SIG-M5 treated with dmso at 0.1 percent for 504 hours (cell line): ENCODE measurements around the gene MAN2B2.
A peak's percentile ranks its signal among the peaks of the same experiment; 100 is the strongest.

Source experiments
- DNase-seq: peaks from one replicate; lab custom pipeline; 2025; ENCODE audit not compliant: unreplicated experiment; lab: John Stamatoyannopoulos, UW

Gene MAN2B2

GRCh38 chr4:6546091-6546490, 28.9 kb upstream of the MAN2B2 start:
- DNase-seq, result no peak

DNA sequence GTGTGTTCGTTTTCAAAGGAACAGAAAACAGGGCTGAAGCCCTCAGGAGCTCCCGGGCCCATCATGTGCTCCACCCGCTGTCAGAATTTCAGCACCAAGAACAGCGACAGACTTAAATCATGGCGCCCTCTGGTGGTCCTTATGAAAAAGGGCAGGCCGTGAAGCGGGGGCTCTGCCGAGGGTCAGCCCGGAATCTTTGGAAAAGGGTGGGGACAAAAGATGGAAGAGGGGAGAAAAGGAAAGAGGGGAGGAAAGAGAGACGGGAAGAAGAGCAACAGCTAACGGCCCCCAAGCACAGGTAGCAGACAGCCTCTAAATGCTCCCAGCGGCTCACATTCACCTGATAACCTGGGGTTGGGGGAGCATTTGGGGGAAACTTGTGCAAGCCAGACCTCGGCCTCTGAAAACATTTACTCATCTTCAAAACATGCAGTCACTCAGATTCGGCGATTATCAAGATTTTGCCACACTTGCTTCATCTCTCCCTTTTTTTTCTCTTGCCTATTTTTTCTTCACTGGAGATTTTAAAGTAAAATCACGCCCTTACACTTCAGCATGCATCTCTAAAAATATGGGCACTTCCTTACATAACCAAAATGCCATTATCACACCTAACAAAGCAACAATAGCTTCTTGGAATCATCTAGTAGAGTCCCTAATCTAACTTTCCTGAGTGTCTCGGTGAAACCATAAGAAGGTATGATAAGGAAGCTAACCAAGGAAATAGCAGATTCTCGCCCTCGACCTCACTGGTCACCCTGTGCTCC, 28.1 kb upstream of the MAN2B2 start:
- DNase-seq, result peak; percentile 50

GRCh38 chr4:6548201-6548881, 26.6 kb upstream of the MAN2B2 start:
- DNase-seq, result peak; percentile 38

DNA sequence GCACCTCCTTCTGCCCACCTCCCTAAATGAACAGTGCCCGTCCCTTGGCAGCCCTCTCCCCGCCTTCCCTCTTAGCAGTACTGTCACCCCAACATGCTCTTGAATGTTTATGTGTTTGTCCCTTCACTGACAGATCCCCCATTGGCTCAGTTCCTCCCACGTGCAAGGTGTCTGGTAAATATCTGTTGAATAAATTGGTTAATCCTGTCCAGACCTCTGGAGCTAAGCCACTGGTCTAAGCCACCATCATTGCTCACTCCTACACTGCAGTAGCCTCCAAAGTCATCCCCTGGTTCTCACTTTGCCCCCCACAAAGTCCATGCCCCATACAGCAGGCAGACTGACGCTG, 26.1 kb upstream of the MAN2B2 start:
- no peak for DNase-seq

DNA sequence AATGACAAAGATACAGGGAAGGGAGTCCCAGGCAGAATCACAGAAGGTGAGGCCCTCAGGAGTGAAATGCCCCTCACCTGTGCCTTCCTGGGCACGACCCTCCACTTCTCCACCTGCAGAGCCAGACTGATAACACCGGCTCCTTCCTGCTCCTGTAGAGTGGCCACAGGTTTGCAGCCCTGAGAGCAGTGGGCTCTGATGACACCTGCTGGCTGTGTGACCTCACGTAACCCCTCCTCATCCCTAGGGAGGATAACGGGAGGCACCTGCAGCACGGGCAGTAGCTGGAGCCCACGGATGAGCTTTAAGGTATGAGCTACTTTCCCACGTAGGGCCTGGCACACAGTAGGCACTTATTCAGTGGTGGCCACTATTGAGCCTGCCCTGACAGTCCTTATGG, 25.5 kb upstream of the MAN2B2 start:
- DNase-seq, result no peak

- DNase-seq, result no peak
These were observed 24.9 kb upstream of the MAN2B2 start for GRCh38 chr4:6549890-6550620.

DNA sequence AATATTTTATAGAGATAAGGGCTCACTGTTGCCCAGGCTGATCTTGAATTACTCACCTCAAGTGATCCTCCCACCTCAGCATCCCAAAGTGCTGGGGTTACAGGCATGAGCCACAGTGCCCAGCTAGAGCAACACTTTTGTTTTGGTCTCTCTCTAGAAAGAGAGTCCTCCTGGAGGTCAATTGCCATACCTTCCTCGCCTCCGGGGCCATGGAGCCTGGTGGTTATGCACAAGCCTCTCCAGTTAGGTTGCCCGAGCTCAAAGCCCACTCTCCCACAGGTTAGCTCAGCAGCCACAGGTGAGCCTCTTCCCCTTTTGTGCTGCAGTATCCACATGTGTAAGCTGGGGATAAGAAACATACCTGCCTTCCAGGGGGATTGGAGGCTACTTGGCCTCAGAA, 24.2 kb upstream of the MAN2B2 start:
- DNase-seq, result no peak

GRCh38 chr4:6551660-6552059, 23.3 kb upstream of the MAN2B2 start:
- no peak for DNase-seq

DNA sequence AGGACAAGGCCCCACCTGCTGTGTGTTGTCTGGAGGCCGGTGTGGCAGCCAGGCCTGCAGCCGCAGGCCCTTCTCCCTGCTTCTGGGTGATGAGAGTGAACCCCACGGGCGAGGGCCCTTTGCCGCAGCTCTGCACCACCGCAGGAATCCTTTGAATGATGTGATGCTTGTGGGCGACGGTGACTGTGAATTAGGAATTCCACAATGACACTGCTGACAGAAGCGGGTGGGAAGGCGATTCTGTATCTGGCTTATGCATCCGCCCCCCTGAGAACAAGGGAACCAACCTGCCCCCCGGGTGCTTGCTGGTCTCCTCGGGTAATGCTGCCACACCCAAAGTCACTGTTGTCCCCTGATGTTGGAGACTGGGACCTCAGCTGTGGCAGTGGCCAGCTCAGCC, 19.5 kb upstream of the MAN2B2 start:
- DNase-seq, result no peak

DNA sequence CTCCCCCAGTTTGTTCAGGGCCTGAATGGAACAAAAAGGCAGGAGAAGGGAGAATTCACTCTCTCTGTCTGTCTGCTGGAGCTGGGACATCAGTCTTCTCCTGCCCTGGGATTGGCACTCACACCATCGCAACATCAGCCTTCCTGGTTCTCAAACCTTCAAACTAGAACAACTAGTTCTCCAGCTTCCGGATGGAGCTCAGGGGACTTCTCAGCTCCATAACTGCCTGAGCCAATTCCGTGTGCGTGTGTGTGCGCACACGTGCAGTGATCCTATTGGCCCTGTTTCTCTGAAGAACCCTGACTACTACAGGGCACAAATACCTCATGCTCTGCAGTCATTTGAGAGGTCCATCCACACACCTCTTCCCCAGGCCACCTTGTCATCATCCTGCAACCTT, 18.7 kb upstream of the MAN2B2 start:
- DNase-seq, result no peak

GRCh38 chr4:6557185-6557584, 17.8 kb upstream of the MAN2B2 start:
- DNase-seq, result no peak

DNA sequence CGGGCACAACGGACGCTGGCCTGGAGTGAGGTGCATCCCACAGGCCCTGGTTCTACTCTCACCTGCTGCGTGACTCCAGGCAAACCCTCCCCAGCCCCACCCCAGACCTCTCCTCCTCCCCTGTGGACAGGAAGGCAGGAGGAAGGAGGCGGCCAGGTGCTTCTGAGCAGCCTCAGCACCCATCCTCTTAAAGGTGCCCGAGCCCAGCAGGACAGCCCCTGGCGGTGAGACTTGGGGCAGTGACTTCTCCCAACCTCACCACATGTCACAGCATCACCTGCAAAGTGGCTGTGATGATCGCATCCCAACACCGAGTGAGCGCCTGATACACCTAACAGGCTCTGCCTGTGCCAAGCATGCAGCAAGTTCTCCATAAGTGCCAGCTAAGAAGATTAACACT, 17.1 kb upstream of the MAN2B2 start:
- no peak for DNase-seq

DNA sequence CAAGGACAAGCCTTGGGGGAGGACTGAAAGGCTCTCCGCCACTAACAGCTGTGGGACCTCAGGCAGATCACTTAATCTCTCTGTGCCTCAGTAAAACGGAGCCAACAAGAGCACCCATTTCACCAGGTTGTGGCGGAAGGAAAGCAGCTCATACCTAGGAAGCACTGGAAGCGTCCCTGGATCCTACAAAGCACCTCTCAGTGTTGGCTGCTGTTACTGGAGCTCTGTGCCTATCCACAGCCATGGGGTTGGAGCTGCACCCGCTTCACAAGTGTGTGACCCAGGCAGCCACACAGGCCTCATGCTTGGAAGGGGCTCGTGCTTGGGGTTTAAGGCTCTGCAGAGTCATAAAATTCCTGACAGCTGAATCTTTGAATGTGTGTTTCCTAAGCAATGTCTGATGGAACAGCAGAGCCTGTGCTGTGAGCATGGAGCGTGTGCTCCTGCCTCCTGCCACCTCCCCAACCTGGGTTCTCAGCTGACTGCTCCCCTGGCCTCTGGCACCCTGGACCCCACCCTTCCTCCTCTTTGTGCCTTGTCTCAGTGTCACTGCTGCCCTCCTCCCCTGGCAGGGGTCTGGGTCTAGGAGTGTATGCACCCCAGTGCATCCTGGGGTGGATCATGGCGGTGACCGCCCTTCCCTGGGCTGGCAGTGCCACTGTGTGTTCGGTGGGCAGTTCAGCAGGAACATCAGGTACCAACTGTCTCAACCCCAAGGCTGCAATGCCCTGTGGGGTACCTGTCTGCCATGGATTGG, 14.4 kb upstream of the MAN2B2 start:
- no peak for DNase-seq

- no peak for DNase-seq
These were observed 13.8 kb upstream of the MAN2B2 start for GRCh38 chr4:6561173-6561516.

DNA sequence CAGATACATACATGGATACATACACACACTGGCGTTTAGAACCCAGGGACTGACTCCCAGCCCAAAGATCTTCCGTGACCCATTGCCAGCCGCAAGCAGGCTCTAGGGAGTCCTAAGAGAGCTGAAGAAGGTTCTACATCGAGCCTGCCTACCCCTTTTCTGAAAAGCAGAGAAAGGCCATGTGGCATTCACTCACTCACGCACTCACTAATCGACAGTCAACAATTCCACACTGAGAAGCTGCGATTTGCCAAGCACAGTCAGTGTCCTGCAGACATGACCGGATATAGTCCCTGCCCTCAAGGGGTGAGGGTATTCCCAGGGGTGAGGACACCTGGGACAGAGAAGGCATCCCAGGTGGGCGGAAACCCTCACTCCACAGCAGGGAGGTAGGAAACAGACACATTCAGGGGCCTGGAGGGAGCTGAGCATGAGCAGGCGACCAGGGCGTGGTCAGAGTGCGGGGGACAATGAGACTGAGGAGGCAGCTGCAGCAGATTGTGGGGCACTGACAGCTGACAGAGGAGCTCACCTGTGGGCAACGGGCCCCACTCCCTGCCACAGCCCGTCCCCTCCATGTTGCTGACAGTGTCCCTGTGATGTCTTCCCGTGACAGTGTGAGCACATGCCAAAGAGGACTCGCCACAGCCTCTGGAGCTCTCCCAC, 13.2 kb upstream of the MAN2B2 start:
- DNase-seq, result no peak

GRCh38 chr4:6562931-6563901, 11.8 kb upstream of the MAN2B2 start:
- no peak for DNase-seq

- DNase-seq, result no peak
These were observed 10.9 kb upstream of the MAN2B2 start for GRCh38 chr4:6563935-6564645.

GRCh38 chr4:6565691-6566390, 9.1 kb upstream of the MAN2B2 start:
- no peak for DNase-seq
